Naive thymus-derived CD4-positive, alpha-beta T cell (primary cell): ENCODE data around the gene NPAS3. TPM values are rescaled to one million over a fixed set of nuclear protein-coding genes. Genes with fewer than 3 reads are reported as not detected.

Source experiments
- ATAC-seq: fragments of 150-1000 bp; cut with Tn5 transposase; 2 replicates; pipeline ENCODE4 v1.10.0; 2021; ENCODE audit warnings: mild to moderate bottlenecking, moderate library complexity
- CTCF ChIA-PET: fragments of 350-600 bp; sonication (Branson Sonifier 250); formaldehyde crosslinking; loops from one replicate; lab custom pipeline; 2021; ENCODE audit warnings: antibody characterized with exemption; lab: Charles Lee
- POLR2A ChIA-PET: fragments of 350-600 bp; sonication (Branson Sonifier 250); formaldehyde crosslinking; loops from one replicate; lab custom pipeline; 2021; ENCODE audit warnings: antibody characterized with exemption, inconsistent platforms; lab: Charles Lee
- DNase-seq, 9 donors: peaks; one replicate each; pipeline versions ENCODE4 v3.0.0 to v3.0.0-alpha.2; 2020 to 2022; ENCODE audit warnings: mixed read lengths in 1 of 9
- H3K27ac ChIP-seq: one replicate; pipeline ENCODE4 v1.7.0; 2013; ENCODE audit warnings: mild to moderate bottlenecking, low read depth, low read length, moderate library complexity
- H3K27me3 ChIP-seq, 2 donors: one replicate each; pipeline ENCODE4 v1.7.0; 2013; ENCODE audit warnings: low read length in 2 of 2, mild to moderate bottlenecking in 2 of 2, moderate library complexity in 2 of 2; ENCODE audit not compliant: control insufficient read depth in 2 of 2, insufficient read depth in 2 of 2
- H3K36me3 ChIP-seq, 3 experiments: 1 replicate in 2 of 3; 2 replicates in 1 of 3; pipeline ENCODE4 v1.7.0; 2013; ENCODE audit warnings: low read length in 3 of 3, mild to moderate bottlenecking in 3 of 3, moderate library complexity in 1 of 3; ENCODE audit not compliant: insufficient read depth in 3 of 3, control insufficient read depth in 2 of 3
- H3K4me1 ChIP-seq, 2 donors: one replicate each; pipeline ENCODE4 v1.7.0; 2013; ENCODE audit warnings: low read length in 2 of 2, mild to moderate bottlenecking in 2 of 2, moderate library complexity in 1 of 2; ENCODE audit not compliant: control insufficient read depth in 2 of 2, insufficient read depth in 2 of 2
- H3K4me3 ChIP-seq: 2 replicates; pipeline ENCODE4 v1.7.0; 2013; ENCODE audit warnings: mild to moderate bottlenecking, low read length
- H3K9me3 ChIP-seq, 3 experiments: 1 replicate in 2 of 3; 2 replicates in 1 of 3; pipeline ENCODE4 v1.7.0; 2013; ENCODE audit warnings: low read length in 3 of 3; ENCODE audit not compliant: control insufficient read depth in 2 of 3
- H3K27ac Mint-ChIP-seq, 9 donors: one replicate each; pipeline ENCODE4 v1.8.0; 2020 to 2022; ENCODE audit warnings: mixed read lengths in 9 of 9, mild to moderate bottlenecking in 8 of 9, moderate library complexity in 5 of 9, inconsistent platforms in 2 of 9
- H3K27me3 Mint-ChIP-seq, 5 donors: one replicate each; pipeline ENCODE4 v1.8.0; 2021 to 2022; ENCODE audit warnings: mixed read lengths in 5 of 5, mild to moderate bottlenecking in 1 of 5
- H3K36me3 Mint-ChIP-seq, 5 donors: one replicate each; pipeline ENCODE4 v1.8.0; 2020 to 2022; ENCODE audit warnings: mixed read lengths in 5 of 5, mild to moderate bottlenecking in 3 of 5, inconsistent platforms in 1 of 5
- H3K4me1 Mint-ChIP-seq, 7 donors: one replicate each; pipeline ENCODE4 v1.8.0; 2020 to 2022; ENCODE audit warnings: mixed read lengths in 7 of 7, mild to moderate bottlenecking in 3 of 7, inconsistent platforms in 1 of 7
- H3K4me3 Mint-ChIP-seq, 10 donors: one replicate each; pipeline ENCODE4 v1.8.0; 2020 to 2022; ENCODE audit warnings: mild to moderate bottlenecking in 10 of 10, mixed read lengths in 10 of 10, moderate library complexity in 6 of 10, inconsistent platforms in 2 of 10
- H3K9me3 Mint-ChIP-seq, 11 donors: one replicate each; pipeline ENCODE4 v1.8.0; 2020 to 2022; ENCODE audit warnings: mixed read lengths in 11 of 11, mild to moderate bottlenecking in 4 of 11, inconsistent platforms in 1 of 11, moderate library complexity in 1 of 11
- intact Hi-C, 2 donors: fragments of 100-400 bp; cut with micrococcal nuclease; formaldehyde crosslinking; loops; one replicate each; pipeline ENCODE4 v1.15.1; 2023
- polyA plus RNA-seq, 2 donors: library from polyadenylated mRNA; unstranded; fragments of 300-500 nt; fragmentation: Illumina TruSeq; gene quantifications; one replicate each; pipeline ENCODE4 v1.2.3, GENCODE V29; 2021
- total RNA-seq, 6 experiments: library from RNA in 5 of 6; stranded (reverse) in 5 of 6; gene quantifications; 1 replicate in 5 of 6; 2 replicates in 1 of 6; pipeline ENCODE4 v1.2.3 and lab custom pipeline; 2021 to 2026

The NPAS3 gene
- total and polyA plus RNA-seq, 7 experiments from 2014 or later = not detected

DNA sequence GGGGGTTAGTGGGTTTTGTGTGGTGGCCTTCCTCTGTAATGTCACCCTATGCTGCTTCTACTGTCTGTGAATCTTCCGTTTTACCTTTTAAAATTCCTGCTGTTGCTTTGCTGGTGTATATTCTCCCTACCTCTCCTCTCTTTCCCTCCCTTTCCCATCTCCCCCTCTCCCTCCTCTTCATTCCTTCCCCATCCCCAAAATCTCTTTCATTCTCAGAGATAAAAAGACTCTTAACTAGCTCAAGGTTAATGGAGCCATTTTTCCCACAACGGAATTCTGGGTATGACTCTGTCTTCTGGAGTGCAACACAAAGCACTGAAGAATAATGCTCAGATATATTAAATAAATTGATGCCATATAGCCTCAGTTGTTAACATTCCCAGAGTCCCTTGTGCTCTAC is 864.1 kb downstream of the NPAS3 start:
- H3K36me3 Mint-ChIP-seq = peaks cover 0 to 5% (median 2%) of the 10 kb centered on the region in 5 donors
- intact Hi-C loops = no loop called here
- Histone ChIP-seq H3K27ac (no peak overlapping the region), H3K36me3 (no peaks in the 10 kb centered on the region), H3K4me3 (no peak overlapping the region), H3K27me3 (peaks cover 0 to 2% of the 10 kb centered on the region in 2 donors), H3K4me1 (no peaks in the 10 kb centered on the region), H3K9me3 (no peaks in the 10 kb centered on the region)
- DNase-seq = no peak
- H3K27me3 Mint-ChIP-seq = peaks cover 28 to 55% (median 38%) of the 10 kb centered on the region in 5 donors
- ChIA-PET POLR2A (no interaction called here), CTCF (interaction anchor here (1.7 kb wide), 1 partner anchor 10 kb away, joined by 6 read pairs; no protein-coding TSS in a partner anchor)
- H3K27ac Mint-ChIP-seq = no peak overlapping the region
- peaks cover 0 to 5% (median 3%) of the 10 kb centered on the region in 11 donors for H3K9me3 Mint-ChIP-seq
- no peak overlapping the region for H3K4me3 Mint-ChIP-seq
- peaks cover 3 to 6% (median 5%) of the 10 kb centered on the region in 7 donors for H3K4me1 Mint-ChIP-seq
- ATAC-seq = no peak

DNA sequence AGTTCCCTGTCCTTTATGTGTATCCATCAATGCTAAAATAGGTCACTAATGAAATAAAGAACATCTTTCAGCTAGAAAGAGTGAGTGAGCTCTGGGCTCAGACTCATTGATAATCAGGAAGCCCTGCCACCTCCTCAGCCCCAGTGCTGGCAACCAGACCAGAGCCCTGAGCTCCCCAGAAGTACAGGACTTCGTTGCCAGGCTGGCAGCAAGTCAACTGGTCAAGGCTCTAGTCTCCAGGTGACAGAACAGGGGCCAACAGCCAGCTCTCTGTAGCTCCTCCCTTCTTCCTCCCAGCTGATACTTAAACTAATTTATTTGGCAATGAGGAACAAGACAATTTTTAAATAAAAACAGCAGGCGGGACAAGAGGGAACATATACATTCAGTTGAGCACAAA is 866.9 kb downstream of the NPAS3 start:
- Mint-ChIP-seq H3K27ac (no peak overlapping the region), H3K4me3 (no peak overlapping the region), H3K4me1 (peaks cover 3 to 6% (median 5%) of the 10 kb centered on the region in 7 donors), H3K36me3 (peaks cover 0 to 5% (median 2%) of the 10 kb centered on the region in 5 donors), H3K27me3 (peaks cover 19 to 43% (median 32%) of the 10 kb centered on the region in 5 donors), H3K9me3 (peaks cover 0 to 6% (median 3%) of the 10 kb centered on the region in 11 donors)
- H3K27me3 ChIP-seq = peaks cover 0 to 2% of the 10 kb centered on the region in 2 donors
- H3K9me3 ChIP-seq = no peaks in the 10 kb centered on the region
- intact Hi-C loops = no loop called here
- ATAC-seq (no peak), DNase-seq (no peak)
- H3K27ac ChIP-seq = no peak overlapping the region
- CTCF ChIA-PET = no interaction called here
- H3K36me3 ChIP-seq = no peaks in the 10 kb centered on the region
- POLR2A ChIA-PET = no interaction called here
- H3K4me3 ChIP-seq = no peak overlapping the region
- H3K4me1 ChIP-seq = no peaks in the 10 kb centered on the region

DNA sequence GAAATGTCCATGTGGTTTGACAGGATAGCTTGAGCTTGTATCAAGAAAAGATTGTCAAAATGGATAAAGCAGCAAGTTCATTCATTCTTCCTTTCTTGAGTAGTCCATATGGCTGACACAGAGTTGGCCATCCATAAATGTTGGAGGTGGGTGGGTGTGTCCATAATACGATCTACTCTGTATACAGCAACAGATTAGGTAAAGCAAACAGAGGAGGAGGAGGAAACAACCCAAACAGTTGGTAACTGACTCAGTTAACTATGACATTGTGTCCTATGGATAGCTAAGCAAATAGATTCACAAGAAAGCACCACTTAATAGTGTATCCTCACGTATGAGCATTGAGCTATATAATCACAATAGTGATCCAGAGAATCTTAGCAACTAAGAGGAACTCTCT is 868.2 kb downstream of the NPAS3 start:
- H3K36me3 ChIP-seq = no peaks in the 10 kb centered on the region
- H3K4me3 Mint-ChIP-seq = no peak overlapping the region
- ChIA-PET POLR2A (no interaction called here), CTCF (no interaction called here)
- no peak overlapping the region for H3K27ac ChIP-seq
- H3K9me3 Mint-ChIP-seq = peaks cover 0 to 5% (median 0%) of the 10 kb centered on the region in 11 donors
- no peak overlapping the region for H3K27ac Mint-ChIP-seq
- peaks cover 0 to 2% of the 10 kb centered on the region in 2 donors for H3K27me3 ChIP-seq
- H3K36me3 Mint-ChIP-seq = no peaks in the 10 kb centered on the region
- intact Hi-C loops = no loop called here
- peaks cover 7 to 36% (median 24%) of the 10 kb centered on the region in 5 donors for H3K27me3 Mint-ChIP-seq
- no peaks in the 10 kb centered on the region for H3K9me3 ChIP-seq
- DNase-seq (no peak), ATAC-seq (no peak)
- H3K4me3 ChIP-seq = no peak overlapping the region
- H3K4me1 Mint-ChIP-seq = no peaks in the 10 kb centered on the region
- H3K4me1 ChIP-seq = no peaks in the 10 kb centered on the region

GRCh38 chr14:33808187-33808586 is 869.5 kb downstream of the NPAS3 start:
- H3K4me3 Mint-ChIP-seq = no peak overlapping the region
- Histone ChIP-seq H3K27ac (no peak overlapping the region), H3K4me3 (no peak overlapping the region), H3K9me3 (no peaks in the 10 kb centered on the region), H3K27me3 (peaks cover 0 to 2% of the 10 kb centered on the region in 2 donors), H3K36me3 (no peaks in the 10 kb centered on the region), H3K4me1 (no peaks in the 10 kb centered on the region)
- no peaks in the 10 kb centered on the region for H3K4me1 Mint-ChIP-seq
- intact Hi-C loops = no loop called here
- peaks cover 0 to 5% (median 0%) of the 10 kb centered on the region in 11 donors for H3K9me3 Mint-ChIP-seq
- H3K27ac Mint-ChIP-seq = no peak overlapping the region
- no peaks in the 10 kb centered on the region for H3K36me3 Mint-ChIP-seq
- no peak for ATAC-seq
- H3K27me3 Mint-ChIP-seq = peaks cover 0 to 31% (median 15%) of the 10 kb centered on the region in 5 donors
- ChIA-PET POLR2A (no interaction called here), CTCF (no interaction called here)
- DNase-seq = no peak

GRCh38 chr14:33809396-33809981 is 870.8 kb downstream of the NPAS3 start:
- H3K27ac ChIP-seq = no peak overlapping the region
- H3K36me3 ChIP-seq = no peaks in the 10 kb centered on the region
- DNase-seq (no peak), ATAC-seq (no peak)
- Mint-ChIP-seq H3K27ac (no peak overlapping the region), H3K4me1 (no peaks in the 10 kb centered on the region), H3K4me3 (no peak overlapping the region), H3K36me3 (peaks cover 0 to 3% (median 0%) of the 10 kb centered on the region in 5 donors), H3K27me3 (peaks cover 11 to 39% (median 17%) of the 10 kb centered on the region in 5 donors), H3K9me3 (peaks cover 0 to 7% (median 0%) of the 10 kb centered on the region in 11 donors)
- H3K9me3 ChIP-seq = no peaks in the 10 kb centered on the region
- ChIA-PET CTCF (no interaction called here), POLR2A (no interaction called here)
- H3K4me3 ChIP-seq = no peak overlapping the region
- intact Hi-C loops = no loop called here
- no peaks in the 10 kb centered on the region for H3K4me1 ChIP-seq
- peaks cover 0 to 2% of the 10 kb centered on the region in 2 donors for H3K27me3 ChIP-seq

GRCh38 chr14:33810308-33810707 is 871.6 kb downstream of the NPAS3 start:
- Histone ChIP-seq H3K4me1 (no peaks in the 10 kb centered on the region), H3K27ac (no peak overlapping the region), H3K36me3 (no peaks in the 10 kb centered on the region), H3K27me3 (no peaks in the 10 kb centered on the region), H3K4me3 (no peak overlapping the region), H3K9me3 (no peaks in the 10 kb centered on the region)
- no peak overlapping the region for H3K27ac Mint-ChIP-seq
- ChIA-PET POLR2A (no interaction called here), CTCF (no interaction called here)
- peaks cover 13 to 35% (median 17%) of the 10 kb centered on the region in 5 donors for H3K27me3 Mint-ChIP-seq
- H3K36me3 Mint-ChIP-seq = peaks cover 0 to 3% (median 0%) of the 10 kb centered on the region in 5 donors
- intact Hi-C loops = no loop called here
- DNase-seq (no peak), ATAC-seq (no peak)
- peaks cover 0 to 7% (median 0%) of the 10 kb centered on the region in 11 donors for H3K9me3 Mint-ChIP-seq
- no peaks in the 10 kb centered on the region for H3K4me1 Mint-ChIP-seq
- H3K4me3 Mint-ChIP-seq = no peak overlapping the region

DNA sequence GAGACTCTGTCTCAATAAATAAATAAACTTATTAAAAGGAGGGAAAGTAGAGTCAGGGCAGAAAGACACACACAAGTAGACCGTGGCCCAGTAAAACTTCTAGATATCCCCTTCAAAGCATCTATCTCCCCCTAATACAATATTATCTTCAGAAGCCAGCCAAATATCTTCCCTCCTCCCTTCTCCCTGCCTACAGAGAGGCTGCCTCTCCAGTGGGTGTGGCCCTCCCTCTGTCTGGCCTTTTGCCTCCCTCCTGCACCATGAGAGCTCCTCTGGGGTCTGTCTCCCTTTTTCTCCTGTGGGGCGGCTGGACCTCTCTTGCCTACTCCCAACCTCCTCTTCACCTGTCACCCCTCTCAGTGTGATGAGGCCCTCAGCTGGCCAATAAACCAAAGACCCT is 873.0 kb downstream of the NPAS3 start:
- POLR2A ChIA-PET = no interaction called here
- DNase-seq = no peak
- H3K27ac Mint-ChIP-seq = no peak overlapping the region

More for the DNA sequence above, 873.0 kb downstream of the NPAS3 start:
- no peak for ATAC-seq
- intact Hi-C loops = no loop called here
- H3K9me3 Mint-ChIP-seq = peaks cover 0 to 7% (median 0%) of the 10 kb centered on the region in 11 donors
- no peak overlapping the region for H3K27ac ChIP-seq
- peaks cover 17 to 37% (median 20%) of the 10 kb centered on the region in 5 donors for H3K27me3 Mint-ChIP-seq
- peaks cover 0 to 3% (median 0%) of the 10 kb centered on the region in 5 donors for H3K36me3 Mint-ChIP-seq
- no peaks in the 10 kb centered on the region for H3K9me3 ChIP-seq
- H3K4me1 ChIP-seq = no peaks in the 10 kb centered on the region
- no peaks in the 10 kb centered on the region for H3K4me1 Mint-ChIP-seq
- H3K4me3 Mint-ChIP-seq = no peak overlapping the region
- H3K27me3 ChIP-seq = no peaks in the 10 kb centered on the region
- no peaks in the 10 kb centered on the region for H3K36me3 ChIP-seq
- no peak overlapping the region for H3K4me3 ChIP-seq
- CTCF ChIA-PET = no interaction called here
